Prostate gland (tissue), 2 donors: Measurements from ENCODE around the gene ARID3C. TPM values are rescaled to one million over a fixed set of nuclear protein-coding genes. Genes with fewer than 3 reads are reported as not detected.

Experiments used
- DNase-seq: peaks from one replicate; pipeline ENCODE4 v3.0.0-alpha.2; 2019; ENCODE audit warnings: low spot score
- H3K27ac ChIP-seq, 2 donors: fragments of 200-600 bp; sonication (generic); 2 replicates each; pipeline ENCODE4 v1.5.1; 2017 to 2019
- H3K27me3 ChIP-seq: fragments of 200-600 bp; sonication (generic); replicated peaks from 2 replicates; pipeline ENCODE4 v1.5.1; 2019; ENCODE audit not compliant: insufficient read depth
- H3K36me3 ChIP-seq, 2 donors: fragments of 200-600 bp; sonication (generic); 1 replicate in 1 of 2; 2 replicates in 1 of 2; pipeline versions ENCODE4 v1.5.1 to v1.8.1; 2017 to 2019
- H3K4me1 ChIP-seq: fragments of 200-600 bp; sonication (generic); replicated peaks from 2 replicates; pipeline ENCODE4 v1.5.1; 2019
- H3K4me3 ChIP-seq, 2 donors: fragments of 200-600 bp; sonication (generic); 2 replicates each; pipeline ENCODE4 v1.5.1; 2017 to 2019
- H3K9me3 ChIP-seq: fragments of 200-600 bp; sonication (generic); 2 replicates; pipeline ENCODE4 v1.5.1; 2017
- POLR2A ChIP-seq: fragments of 450-650 bp; IDR thresholded peaks from one replicate; pipeline ENCODE4 v1.6.1; 2016; ENCODE audit warnings: antibody characterized with exemption, mild to moderate bottlenecking
- POLR2AphosphoS5 ChIP-seq: sonication (generic); formaldehyde crosslinking; IDR thresholded peaks from one replicate; pipeline ENCODE4 v1.6.1; 2017; ENCODE audit warnings: antibody characterized with exemption
- WGBS: methylation state at CpG from one replicate; pipeline ENCODE4 v1.1.5; 2018; 5-methylcytosine and 5-hydroxymethylcytosine counted together
- intact Hi-C: fragments of 100-400 bp; cut with DNase I; formaldehyde crosslinking; loops from one replicate; pipeline ENCODE4 v1.14.2; 2022
- total RNA-seq, 2 donors: library from RNA; depleted of rRNA; stranded (reverse); fragments of >200 nt; gene quantifications; one replicate each; pipeline ENCODE4 v1.1.0, GENCODE V29; 2016
- TF ChIP-seq, protein P1 (sequence below), 4 experiments: fragments of 200-600 bp in 2 of 4; fragments of 450-650 bp in 2 of 4; sonication (generic) in 2 of 4; IDR thresholded peaks; 1 replicate in 3 of 4; 2 replicates in 1 of 4; pipeline ENCODE4 v1.5.1; 2016 to 2019; ENCODE audit warnings: antibody characterized with exemption in 4 of 4, mild to moderate bottlenecking in 2 of 4, moderate library complexity in 2 of 4

The ARID3C gene
- total RNA-seq, 2 donors from 2014 or later, result 1.1 TPM; not detected in 1

DNA sequence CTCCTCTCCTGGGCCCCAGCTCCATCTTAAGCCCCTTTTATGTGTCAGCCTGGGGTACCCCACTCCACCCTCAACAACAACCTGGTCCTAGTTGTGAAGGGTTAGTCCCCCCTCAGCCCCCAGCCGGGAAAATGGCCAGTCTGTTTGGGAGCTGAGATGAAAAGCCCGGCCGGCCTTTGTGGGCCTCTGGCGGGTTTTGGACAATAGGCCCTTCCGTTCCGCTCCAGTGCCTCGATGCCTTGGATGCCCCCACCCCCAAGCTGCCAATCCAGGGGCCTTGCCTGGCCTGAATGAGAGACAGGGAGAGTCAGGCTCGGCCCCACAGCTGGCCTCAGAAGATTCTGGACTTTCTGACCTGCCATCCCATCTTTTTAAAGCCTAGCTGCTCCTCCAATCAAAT, 48.5 kb downstream of the ARID3C start:
- TF ChIP-seq POLR2AphosphoS5 (no peak), POLR2A (no peak)
- TF ChIP-seq, protein P1, sequence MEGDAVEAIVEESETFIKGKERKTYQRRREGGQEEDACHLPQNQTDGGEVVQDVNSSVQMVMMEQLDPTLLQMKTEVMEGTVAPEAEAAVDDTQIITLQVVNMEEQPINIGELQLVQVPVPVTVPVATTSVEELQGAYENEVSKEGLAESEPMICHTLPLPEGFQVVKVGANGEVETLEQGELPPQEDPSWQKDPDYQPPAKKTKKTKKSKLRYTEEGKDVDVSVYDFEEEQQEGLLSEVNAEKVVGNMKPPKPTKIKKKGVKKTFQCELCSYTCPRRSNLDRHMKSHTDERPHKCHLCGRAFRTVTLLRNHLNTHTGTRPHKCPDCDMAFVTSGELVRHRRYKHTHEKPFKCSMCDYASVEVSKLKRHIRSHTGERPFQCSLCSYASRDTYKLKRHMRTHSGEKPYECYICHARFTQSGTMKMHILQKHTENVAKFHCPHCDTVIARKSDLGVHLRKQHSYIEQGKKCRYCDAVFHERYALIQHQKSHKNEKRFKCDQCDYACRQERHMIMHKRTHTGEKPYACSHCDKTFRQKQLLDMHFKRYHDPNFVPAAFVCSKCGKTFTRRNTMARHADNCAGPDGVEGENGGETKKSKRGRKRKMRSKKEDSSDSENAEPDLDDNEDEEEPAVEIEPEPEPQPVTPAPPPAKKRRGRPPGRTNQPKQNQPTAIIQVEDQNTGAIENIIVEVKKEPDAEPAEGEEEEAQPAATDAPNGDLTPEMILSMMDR (IDR thresholded peaks at IDR 0.05), result no peak
- WGBS, result 87% methylated on average over 8 of the region's 8 CpGs
- no peak overlapping the region for H3K27ac ChIP-seq

DNA sequence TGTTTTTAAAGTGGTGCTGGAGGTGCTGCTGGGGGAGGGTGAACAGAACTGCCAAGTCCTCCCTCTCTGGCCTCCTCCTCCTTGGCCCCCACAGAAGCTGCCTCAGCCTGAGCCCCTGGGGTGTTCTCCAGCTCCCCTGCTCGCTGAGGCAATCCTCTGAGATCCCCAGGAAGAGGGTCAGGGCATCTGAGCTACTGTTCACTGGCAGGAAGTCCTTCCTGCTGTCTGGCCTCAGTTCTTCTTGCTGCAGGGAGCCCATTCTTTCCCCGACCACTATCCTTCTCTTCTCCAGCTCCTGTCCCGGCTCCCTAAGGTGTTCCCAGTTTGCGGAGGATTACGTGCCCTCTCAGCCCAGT, 49.1 kb downstream of the ARID3C start:
- TF ChIP-seq, protein P1 (IDR thresholded peaks at IDR 0.05), result no peak
- TF ChIP-seq POLR2A (no peak), POLR2AphosphoS5 (no peak)
- 83% methylated on average over 5 of the region's 5 CpGs for WGBS
- H3K27ac ChIP-seq, result no peak overlapping the region
- no peaks in the 10 kb centered on the region for H3K9me3 ChIP-seq
- no peak for DNase-seq
- H3K4me1 ChIP-seq, result no peaks in the 10 kb centered on the region
- no peaks in the 10 kb centered on the region for H3K36me3 ChIP-seq
- intact Hi-C loops, result no loop called here
- H3K4me3 ChIP-seq, result no peak overlapping the region
- H3K27me3 ChIP-seq, result peaks cover 4% of the 10 kb centered on the region

More for the DNA sequence above, 48.5 kb downstream of the ARID3C start:
- Histone ChIP-seq H3K4me1 (no peaks in the 10 kb centered on the region), H3K27me3 (peaks cover 4% of the 10 kb centered on the region), H3K9me3 (no peaks in the 10 kb centered on the region), H3K4me3 (no peak overlapping the region), H3K36me3 (no peaks in the 10 kb centered on the region)
- intact Hi-C loops, result no loop called here
- no peak for DNase-seq

DNA sequence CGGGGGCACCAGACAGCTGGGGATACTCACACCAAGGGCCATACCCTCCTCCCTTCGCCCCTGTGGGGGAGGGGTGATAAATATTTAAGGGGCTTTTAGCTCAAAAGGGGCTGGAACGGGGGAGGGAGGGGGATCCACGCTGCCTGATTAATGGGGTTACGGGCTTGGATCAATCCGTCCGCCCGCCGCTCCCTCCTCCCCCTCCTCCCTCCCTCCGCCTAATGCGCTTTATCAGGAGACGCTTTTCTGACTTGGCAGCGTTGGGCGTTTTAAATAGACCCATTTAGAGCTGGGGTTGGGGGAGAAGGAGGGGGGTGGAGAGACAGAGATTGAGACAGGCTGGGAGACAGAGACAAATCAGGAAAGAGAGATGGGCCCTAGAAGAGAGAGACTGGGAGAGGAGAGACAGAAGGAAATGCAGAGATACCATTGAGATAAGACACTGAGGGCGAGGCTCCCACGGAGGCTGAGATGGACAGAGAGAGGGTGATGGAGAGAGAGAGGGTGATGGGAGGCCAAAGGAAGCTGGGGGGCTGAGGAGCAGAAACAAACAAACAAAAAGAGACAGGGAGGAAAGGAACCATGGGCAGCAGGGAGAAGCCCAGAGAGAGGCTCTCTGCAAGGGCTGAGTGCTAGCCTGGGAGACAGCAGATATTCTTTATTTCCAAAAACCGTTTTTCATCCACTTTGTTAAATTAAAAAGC, 49.6 kb downstream of the ARID3C start:
- DNase-seq, result no peak
- TF ChIP-seq POLR2A (no peak), POLR2AphosphoS5 (no peak)
- TF ChIP-seq, protein P1 (IDR thresholded peaks at IDR 0.05), result no peak
- no peaks in the 10 kb centered on the region for H3K36me3 ChIP-seq
- H3K4me1 ChIP-seq, result no peaks in the 10 kb centered on the region
- intact Hi-C loops, result no loop called here
- peaks cover 4% of the 10 kb centered on the region for H3K27me3 ChIP-seq
- H3K4me3 ChIP-seq, result no peak overlapping the region
- H3K27ac ChIP-seq, result no peak overlapping the region
- WGBS, result 23% methylated on average over 17 of the region's 17 CpGs
- H3K9me3 ChIP-seq, result no peaks in the 10 kb centered on the region

DNA sequence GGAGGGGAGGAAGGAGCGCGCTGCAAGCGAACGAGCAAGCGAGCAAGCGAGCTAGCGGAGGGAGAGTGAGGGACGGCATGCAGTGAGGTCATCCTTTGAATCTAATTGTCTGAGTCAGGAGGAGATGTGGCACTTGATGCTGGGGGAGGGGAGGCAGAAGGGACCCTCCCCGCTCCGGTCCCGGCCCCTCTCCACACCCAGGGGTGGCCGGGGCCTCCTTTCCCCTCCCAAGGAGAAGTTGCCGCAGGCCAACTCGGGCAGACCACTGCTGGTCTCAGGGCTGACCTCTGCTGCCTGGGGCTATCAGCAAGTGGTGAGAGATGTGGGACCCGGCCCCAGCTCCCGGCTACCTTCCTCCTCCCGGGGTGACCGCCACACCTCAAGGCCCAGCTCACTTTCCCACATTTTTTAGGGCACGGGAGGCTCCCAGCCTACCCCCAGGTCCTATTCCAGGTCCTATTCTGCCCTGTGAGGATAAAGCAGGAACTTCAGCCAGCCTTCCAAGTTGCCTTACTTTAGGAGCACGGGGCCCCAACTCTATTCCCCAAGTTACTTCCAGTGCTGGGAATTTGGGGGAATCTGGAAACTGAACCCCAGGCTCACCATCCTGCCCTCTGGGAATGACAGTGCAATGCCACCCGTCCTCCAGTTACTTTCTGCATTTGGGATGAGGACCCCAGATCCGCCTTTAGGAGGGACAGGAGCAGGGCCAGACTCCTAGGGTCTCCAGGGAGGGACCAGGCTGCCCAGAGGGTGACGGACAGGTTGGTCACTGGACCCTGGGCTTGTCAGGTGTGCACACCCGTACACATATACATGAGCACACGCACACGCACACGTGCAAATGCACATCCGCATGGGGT, 50.4 kb downstream of the ARID3C start:
- Histone ChIP-seq H3K36me3 (no peaks in the 10 kb centered on the region), H3K4me1 (no peaks in the 10 kb centered on the region)

More for the DNA sequence above, 50.4 kb downstream of the ARID3C start:
- 31% methylated on average over 28 of the region's 28 CpGs for WGBS
- TF ChIP-seq POLR2A (no peak), POLR2AphosphoS5 (no peak)
- TF ChIP-seq, protein P1 (IDR thresholded peaks at IDR 0.05), result no peak
- H3K4me3 ChIP-seq, result peak overlapping the region; percentile 17 to 24
- peak overlapping the region in 1 of 2 donors; percentile 1 for H3K27ac ChIP-seq
- intact Hi-C loops, result no loop called here
- H3K9me3 ChIP-seq, result no peaks in the 10 kb centered on the region
- peaks cover 4% of the 10 kb centered on the region for H3K27me3 ChIP-seq
- no peak for DNase-seq
